Neutrophil (primary cell): ENCODE measurements around the gene NFIA.

Source experiments
- H3K27ac ChIP-seq: fragments of 200-600 bp; sonication (generic); 2 replicates; pipeline ENCODE4 v1.5.1; 2016; ENCODE audit warnings: mild to moderate bottlenecking, moderate library complexity
- H3K27me3 ChIP-seq: fragments of 200-600 bp; sonication (generic); 2 replicates; pipeline ENCODE4 v1.6.0; 2016; ENCODE audit warnings: mild to moderate bottlenecking
- H3K36me3 ChIP-seq: fragments of 200-600 bp; sonication (generic); 2 replicates; pipeline ENCODE4 v1.5.1; 2017
- H3K4me1 ChIP-seq, 2 experiments: fragments of 200-600 bp in 1 of 2; sonication (generic) in 1 of 2; 1 replicate in 1 of 2; 2 replicates in 1 of 2; pipeline versions ENCODE4 v1.5.1 to v1.6.1; 2013 to 2016; ENCODE audit warnings: low read depth in 1 of 2, low read length in 1 of 2, mild to moderate bottlenecking in 1 of 2, moderate library complexity in 1 of 2; ENCODE audit not compliant: control insufficient read depth in 1 of 2, insufficient read depth in 1 of 2
- H3K4me3 ChIP-seq, 2 experiments: fragments of 200-600 bp in 1 of 2; sonication (generic) in 1 of 2; 1 replicate in 1 of 2; 2 replicates in 1 of 2; pipeline ENCODE4 v1.5.1; 2013 to 2016; ENCODE audit warnings: low read depth in 1 of 2, low read length in 1 of 2, mild to moderate bottlenecking in 1 of 2, moderate library complexity in 1 of 2
- H3K9me3 ChIP-seq: fragments of 200-600 bp; sonication (generic); 2 replicates; pipeline ENCODE4 v1.5.1; 2016
- TF ChIP-seq, protein P1 (sequence below): fragments of 200-600 bp; sonication (generic); IDR thresholded peaks from 2 replicates; pipeline ENCODE4 v1.5.1; 2016; ENCODE audit warnings: antibody characterized with exemption

The NFIA gene

DNA sequence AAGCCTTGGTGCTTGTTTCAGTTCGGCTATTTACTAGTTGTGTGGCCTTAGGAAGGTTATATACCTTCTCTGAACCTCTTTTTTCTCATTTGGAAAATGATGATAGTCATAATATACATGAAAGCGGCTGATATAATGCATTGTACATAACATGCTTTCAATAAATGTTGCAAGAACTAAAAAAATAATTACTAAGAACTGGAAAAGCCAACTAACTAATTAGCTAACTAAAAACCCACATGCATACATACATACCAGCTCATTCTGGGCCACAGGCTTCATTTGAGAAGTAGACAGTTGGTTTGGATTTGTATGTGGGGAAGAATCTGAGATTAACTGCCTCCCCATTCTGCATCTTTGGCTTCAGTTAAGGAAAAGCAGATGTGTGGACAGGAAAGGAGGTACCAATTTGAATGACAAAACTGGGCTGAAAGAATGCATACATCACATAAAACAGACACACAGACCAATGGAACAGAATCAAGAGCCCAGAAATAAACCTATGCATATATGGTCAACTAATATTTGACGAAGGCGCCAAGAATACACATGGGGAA lies 424.7 kb downstream of the NFIA start:
- Histone ChIP-seq H3K27me3 (no peaks in the 10 kb centered on the region), H3K27ac (no peak overlapping the region), H3K9me3 (no peaks in the 10 kb centered on the region), H3K4me1 (no peaks in the 10 kb centered on the region), H3K4me3 (no peak overlapping the region), H3K36me3 (no peaks in the 10 kb centered on the region)
- TF ChIP-seq, protein P1, sequence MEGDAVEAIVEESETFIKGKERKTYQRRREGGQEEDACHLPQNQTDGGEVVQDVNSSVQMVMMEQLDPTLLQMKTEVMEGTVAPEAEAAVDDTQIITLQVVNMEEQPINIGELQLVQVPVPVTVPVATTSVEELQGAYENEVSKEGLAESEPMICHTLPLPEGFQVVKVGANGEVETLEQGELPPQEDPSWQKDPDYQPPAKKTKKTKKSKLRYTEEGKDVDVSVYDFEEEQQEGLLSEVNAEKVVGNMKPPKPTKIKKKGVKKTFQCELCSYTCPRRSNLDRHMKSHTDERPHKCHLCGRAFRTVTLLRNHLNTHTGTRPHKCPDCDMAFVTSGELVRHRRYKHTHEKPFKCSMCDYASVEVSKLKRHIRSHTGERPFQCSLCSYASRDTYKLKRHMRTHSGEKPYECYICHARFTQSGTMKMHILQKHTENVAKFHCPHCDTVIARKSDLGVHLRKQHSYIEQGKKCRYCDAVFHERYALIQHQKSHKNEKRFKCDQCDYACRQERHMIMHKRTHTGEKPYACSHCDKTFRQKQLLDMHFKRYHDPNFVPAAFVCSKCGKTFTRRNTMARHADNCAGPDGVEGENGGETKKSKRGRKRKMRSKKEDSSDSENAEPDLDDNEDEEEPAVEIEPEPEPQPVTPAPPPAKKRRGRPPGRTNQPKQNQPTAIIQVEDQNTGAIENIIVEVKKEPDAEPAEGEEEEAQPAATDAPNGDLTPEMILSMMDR: no peak
